Activated T-cell treated with anti-CD3 and anti-CD28 coated beads for 48 hours (primary cell): Measurements from ENCODE around the gene FAM98A.

ENCODE experiments used
- DNase-seq: peaks from one replicate; pipeline ENCODE4 v3.0.0-alpha.2; 2020; ENCODE audit warnings: low read depth

Gene FAM98A

GRCh38 chr2:33599175-33599942, at the start of gene FAM98A:
TSS of gene FAM98A (minus strand) at chr2:33599299. CDS start at chr2:33599221, 78 bp downstream.
- peak; percentile 98 for DNase-seq

DNA sequence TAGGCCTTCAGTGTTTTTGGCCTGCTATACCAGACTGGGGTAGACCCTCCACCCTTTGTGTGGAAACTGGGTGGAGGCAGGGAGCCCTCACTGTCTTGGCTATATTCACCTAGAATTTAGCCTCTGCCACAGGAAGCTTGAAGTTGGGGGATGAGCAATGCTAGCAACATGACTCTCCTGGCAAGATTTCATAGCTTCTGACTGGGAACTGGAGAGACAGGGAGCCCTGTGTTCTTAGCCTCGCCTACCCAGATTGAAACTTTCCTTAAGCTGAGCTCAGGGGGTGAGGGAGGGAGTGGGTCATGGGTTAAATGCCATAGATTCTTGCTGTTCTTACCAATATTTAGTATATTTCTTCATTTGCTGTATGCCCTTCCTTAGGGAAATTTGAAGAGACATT, 46.8 kb upstream of the FAM98A start:
- DNase-seq, result no peak

- no peak for DNase-seq
Observed at GRCh38 chr2:33644215-33644614, 45.1 kb upstream of the FAM98A start.

GRCh38 chr2:33636001-33636400, 36.9 kb upstream of the FAM98A start:
- DNase-seq, result no peak

GRCh38 chr2:33634261-33634910, 35.3 kb upstream of the FAM98A start:
- DNase-seq, result no peak

GRCh38 chr2:33633315-33633714, 34.2 kb upstream of the FAM98A start:
- no peak for DNase-seq

- no peak for DNase-seq
Observed at GRCh38 chr2:33632831-33633230, 33.7 kb upstream of the FAM98A start.

DNA sequence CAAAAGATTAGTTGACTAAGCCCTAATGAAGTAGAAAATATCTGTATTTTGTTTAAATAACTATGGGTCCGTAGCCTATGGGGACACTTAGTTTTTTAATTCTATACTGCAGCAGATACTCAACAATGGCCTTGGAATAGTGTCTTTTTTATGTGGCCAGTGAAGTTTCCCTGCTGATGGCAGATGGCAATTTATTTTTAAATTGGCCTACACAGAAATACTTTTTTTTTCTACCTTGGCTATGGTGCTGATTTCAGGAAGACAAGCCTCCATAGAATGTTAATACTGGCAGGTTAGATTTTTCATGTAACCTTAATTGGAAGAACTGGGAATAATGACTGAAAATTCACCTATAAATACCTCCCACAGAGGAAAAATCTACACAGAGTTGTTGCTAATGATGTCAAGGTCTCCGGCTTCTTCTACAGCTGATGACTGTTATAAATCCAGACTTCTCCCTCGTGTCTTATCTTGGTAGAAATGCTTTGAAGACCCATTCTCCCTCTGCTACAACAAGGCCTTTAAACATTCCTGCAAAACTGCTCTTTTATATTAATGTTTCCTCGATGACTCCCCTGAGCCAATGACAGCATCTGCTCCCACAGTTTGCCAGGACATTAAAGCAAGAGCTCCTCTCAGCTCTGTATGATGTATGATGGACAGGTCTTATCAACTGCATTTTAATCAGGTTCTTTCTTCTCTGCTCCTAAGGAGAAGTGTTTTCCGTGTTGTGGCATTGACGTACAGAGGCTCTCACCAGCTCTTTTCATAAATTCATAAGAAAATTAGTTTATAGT, 29.1 kb upstream of the FAM98A start:
- no peak for DNase-seq

DNA sequence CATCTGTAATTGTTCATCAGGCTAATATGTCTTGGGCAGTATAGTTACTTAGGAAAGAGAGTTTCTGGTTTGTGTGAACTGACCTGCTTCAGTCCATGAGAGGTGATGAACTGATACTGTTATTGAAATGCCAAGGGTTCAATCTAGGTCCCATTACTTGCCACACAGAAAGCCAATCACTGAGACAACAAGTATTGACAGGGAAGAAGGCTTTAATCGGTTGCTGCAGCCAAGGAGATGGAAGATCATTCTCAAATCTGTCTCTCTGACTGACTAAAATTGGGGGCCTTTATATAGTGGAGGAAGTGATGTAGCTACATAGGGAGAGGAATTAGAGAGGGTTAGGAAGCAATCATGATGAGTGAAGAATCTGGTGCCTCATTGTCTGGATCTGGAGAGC, 19.9 kb upstream of the FAM98A start:
- DNase-seq, result no peak

DNA sequence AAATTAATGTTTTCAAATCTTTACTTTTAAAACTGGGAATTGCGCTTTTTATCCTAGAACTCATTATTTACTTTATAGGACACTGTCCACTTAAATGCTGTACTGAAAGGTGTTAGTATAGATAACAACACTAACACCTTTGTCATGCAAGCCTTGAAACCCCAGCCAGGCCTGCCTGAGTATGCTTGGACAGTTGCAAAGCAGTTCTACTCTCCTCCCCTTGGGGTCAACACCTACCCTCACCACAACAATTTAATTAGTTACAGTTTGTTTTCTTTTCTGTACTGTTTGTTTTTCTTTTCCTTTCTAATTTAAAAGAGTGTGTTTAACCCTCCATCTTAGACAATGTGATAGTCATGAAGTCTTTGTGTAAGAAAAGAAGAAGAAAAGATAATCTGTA, 18.9 kb upstream of the FAM98A start:
- no peak for DNase-seq

DNA sequence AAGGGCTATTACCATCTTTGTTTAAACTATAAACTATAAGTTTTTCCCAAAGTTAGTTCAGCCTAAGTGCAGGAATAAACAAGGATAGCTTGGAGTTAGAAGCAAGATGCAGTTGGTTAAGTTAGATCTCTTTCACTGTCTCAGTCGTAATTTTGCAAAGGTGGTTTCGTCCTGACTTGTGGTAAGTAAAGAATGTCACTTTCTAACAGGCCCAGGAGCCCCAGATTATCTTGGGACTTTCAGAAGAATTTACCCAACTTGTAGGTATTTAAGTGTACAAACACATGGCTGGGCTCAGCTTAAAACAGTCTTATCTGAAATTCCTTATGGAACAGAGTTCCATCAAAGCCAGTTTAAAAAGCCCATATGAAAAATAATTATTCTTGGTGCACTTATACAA, 18.3 kb upstream of the FAM98A start:
- DNase-seq, result no peak

GRCh38 chr2:33616873-33617272, 17.8 kb upstream of the FAM98A start:
- no peak for DNase-seq

- no peak for DNase-seq
Observed at GRCh38 chr2:33614190-33614589, 15.1 kb upstream of the FAM98A start.

DNA sequence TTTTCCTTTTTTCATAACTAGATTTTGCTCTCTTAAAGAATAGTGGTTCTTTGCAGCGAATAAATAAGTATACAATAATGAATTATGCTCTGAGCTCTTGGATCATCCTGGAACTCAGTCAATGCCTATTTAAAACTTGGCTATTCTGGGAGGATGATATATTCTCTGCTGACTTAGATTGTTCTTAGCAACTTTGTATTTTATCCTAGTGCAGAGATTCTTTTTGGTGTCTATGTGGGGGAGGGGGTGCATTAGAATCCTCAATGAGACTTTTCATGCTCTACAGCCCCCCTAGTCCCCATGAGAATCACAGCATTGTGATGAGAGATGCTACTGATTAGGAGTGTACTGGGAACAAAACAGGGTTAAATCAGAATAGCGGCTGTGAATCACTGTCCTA, 8.8 kb upstream of the FAM98A start:
- DNase-seq, result no peak

- DNase-seq, result no peak
Observed at GRCh38 chr2:33607251-33607721, 8.2 kb upstream of the FAM98A start.

GRCh38 chr2:33606622-33607021, 7.5 kb upstream of the FAM98A start:
- no peak for DNase-seq

GRCh38 chr2:33606100-33606499, 7.0 kb upstream of the FAM98A start:
- DNase-seq, result no peak

GRCh38 chr2:33605056-33605455, 6.0 kb upstream of the FAM98A start:
- DNase-seq, result no peak

DNA sequence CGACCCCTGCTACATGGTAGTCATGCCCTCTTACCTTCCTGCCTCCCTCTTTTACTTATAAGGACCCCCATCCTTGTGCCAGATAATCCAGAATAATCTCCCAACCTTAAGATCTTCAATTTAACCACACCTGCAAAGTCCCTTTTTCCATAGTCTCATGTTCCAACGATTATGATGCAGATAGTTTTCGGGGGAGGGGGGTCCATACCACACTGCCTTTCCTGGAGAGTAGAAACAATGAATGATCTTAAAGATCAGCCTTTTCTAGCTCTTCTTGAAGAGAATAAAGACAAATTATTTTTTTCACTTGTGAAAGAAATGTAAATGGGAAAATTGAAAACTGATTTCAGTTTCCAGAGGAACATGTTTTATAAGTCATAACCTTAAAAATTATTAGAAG, 4.3 kb upstream of the FAM98A start:
- no peak for DNase-seq

DNA sequence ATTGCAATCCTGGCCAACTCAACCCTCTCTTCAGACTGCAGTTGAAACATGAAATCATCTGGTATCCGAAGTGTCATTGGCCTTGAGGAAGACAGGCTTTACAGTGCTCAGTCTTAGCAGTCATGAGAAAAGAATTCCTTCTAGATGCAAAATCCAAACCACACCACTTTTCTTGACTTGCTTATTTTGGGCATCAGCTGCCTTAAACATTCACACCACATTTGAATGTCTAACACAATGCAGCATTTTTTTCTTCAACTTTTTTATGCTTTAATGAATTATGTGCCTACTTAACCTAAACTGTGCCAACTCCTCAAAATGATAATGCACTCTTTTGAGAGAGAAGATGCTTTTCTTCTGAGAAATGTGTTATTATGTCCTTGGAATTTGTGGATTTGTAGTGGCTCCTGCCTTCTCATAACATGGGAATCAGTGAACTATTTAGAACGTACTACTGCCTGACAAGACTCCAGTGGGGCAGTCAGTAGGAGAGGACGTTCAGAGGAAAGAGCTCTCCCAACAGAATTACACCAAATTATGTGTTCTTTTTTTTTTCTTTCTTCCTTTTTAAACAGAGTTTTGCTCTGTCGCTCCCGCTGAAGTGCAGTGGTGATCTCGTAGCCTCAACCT, 3.2 kb upstream of the FAM98A start:
- no peak for DNase-seq

DNA sequence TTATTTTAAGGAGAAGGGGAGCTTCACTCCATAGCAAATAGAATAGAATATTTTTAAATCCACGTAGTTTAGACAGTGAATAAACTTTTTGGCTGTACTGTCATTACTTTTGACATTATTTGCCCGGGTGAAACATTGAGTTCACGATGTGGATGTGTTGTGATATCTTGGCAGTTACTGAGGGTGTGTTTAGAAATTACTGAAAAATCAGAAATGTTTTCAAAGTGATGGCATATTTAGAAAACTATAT, 769 bp upstream of the FAM98A start:
- DNase-seq, result no peak

- DNase-seq, result peak; percentile 38
Observed at GRCh38 chr2:33598561-33599174, 431 bp downstream of the FAM98A start.
